ENCODE measurements around the gene SLC18A2. TPM values are rescaled to one million over a fixed set of nuclear protein-coding genes. Genes with fewer than 3 reads are reported as not detected.

Gene SLC18A2
- total and polyA plus RNA-seq, 9 of the 15 experiments (the other 6 are each of a cell fraction or from before 2014, with no cell fraction given), result 0.03 to 5.4 (median 0.40) TPM

DNA sequence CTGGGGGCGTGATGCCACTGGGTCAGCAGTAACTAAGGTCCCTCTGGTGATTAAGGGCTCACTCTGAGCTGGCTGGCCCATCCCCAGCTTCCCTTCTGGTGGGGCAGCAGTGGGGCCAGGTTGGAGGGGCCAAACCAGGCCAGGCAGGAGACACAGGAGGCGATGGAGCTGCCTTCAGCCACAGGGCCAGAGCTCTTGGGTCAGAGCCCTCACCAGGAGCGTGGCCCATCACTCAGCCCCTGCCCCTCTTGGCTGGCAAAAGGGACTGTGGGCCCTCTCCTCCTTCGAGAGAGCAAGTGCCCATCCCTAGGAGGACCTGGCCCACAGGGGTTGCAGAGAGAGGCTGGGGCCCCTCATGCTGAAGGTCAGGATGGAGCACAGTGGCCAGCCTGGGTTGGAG lies 39.1 kb upstream of the SLC18A2 start:
- Histone ChIP-seq H3K4me3 (no peak overlapping the region), H4K20me1 (replicated peaks; ENCODE audit: control insufficient read depth, insufficient read depth, low read length) (no peaks in the 10 kb centered on the region), H3K9me1 (ENCODE audit: control insufficient read depth, insufficient read depth, low read length) (no peaks in the 10 kb centered on the region), H3K79me2 (ENCODE audit: control insufficient read depth, insufficient read depth, low read length) (no peaks in the 10 kb centered on the region), H3K4me2 (ENCODE audit: insufficient read depth, low read length) (no peak overlapping the region), H3K36me3 (ENCODE audit: control insufficient read depth, insufficient read depth, low read length) (no peaks in the 10 kb centered on the region), H3K9ac (ENCODE audit: insufficient read depth in 1 of 2, low read depth in 2 of 2, low read length in 2 of 2) (no peak overlapping the region), H3K4me1 (replicated peaks in 1 of 2; ENCODE audit: control insufficient read depth in 2 of 2, insufficient read depth in 2 of 2, low read length in 2 of 2) (no peaks in the 10 kb centered on the region), H2AFZ (ENCODE audit: low read depth, low read length) (no peak overlapping the region), H3K27ac (ENCODE audit: extremely low read depth, low read depth, low read length) (no peak overlapping the region), H3K9me3 (replicated peaks; ENCODE audit: control insufficient read depth, insufficient read depth, low read depth, low read length) (no peaks in the 10 kb centered on the region), H3K27me3 (ENCODE audit: control insufficient read depth in 2 of 2, insufficient read depth in 2 of 2, low read length in 2 of 2) (peaks cover 0 to 16% of the 10 kb centered on the region in 2 experiments; a peak in 2 of 5 replicates)
- ChIA-PET POLR2A (interaction anchor here (0.6 kb wide), 1 partner anchor 393 kb away, joined by 3 read pairs; no protein-coding TSS in a partner anchor), CTCF (ENCODE audit: low intra/inter-chr PET ratio) (no interaction called here)
- BruUV-seq (replicated peaks), result no TSS peak
- 0% methylated on average over 4 of the region's 4 CpGs for WGBS (ENCODE audit: insufficient coverage, low coverage, missing lambda C conversion rate)
- intact Hi-C loops (cut with micrococcal nuclease) (no loop called here), in situ Hi-C loops (cut with MboI) (loop anchor here (25.0 kb wide), 1 partner anchor 1035 kb away; no protein-coding TSS in a partner anchor)
- TF ChIP-seq SIN3B (IDR thresholded peaks at IDR 0.05; ENCODE audit: low read depth), result no peak
- TF ChIP-seq HCFC1 (IDR thresholded peaks at IDR 0.05; ENCODE audit: low read depth, low read length), result no peak
- no peak for TF ChIP-seq SIRT6 (IDR thresholded peaks at IDR 0.05; ENCODE audit: low read depth, low read length)
- TF ChIP-seq, protein P1, sequence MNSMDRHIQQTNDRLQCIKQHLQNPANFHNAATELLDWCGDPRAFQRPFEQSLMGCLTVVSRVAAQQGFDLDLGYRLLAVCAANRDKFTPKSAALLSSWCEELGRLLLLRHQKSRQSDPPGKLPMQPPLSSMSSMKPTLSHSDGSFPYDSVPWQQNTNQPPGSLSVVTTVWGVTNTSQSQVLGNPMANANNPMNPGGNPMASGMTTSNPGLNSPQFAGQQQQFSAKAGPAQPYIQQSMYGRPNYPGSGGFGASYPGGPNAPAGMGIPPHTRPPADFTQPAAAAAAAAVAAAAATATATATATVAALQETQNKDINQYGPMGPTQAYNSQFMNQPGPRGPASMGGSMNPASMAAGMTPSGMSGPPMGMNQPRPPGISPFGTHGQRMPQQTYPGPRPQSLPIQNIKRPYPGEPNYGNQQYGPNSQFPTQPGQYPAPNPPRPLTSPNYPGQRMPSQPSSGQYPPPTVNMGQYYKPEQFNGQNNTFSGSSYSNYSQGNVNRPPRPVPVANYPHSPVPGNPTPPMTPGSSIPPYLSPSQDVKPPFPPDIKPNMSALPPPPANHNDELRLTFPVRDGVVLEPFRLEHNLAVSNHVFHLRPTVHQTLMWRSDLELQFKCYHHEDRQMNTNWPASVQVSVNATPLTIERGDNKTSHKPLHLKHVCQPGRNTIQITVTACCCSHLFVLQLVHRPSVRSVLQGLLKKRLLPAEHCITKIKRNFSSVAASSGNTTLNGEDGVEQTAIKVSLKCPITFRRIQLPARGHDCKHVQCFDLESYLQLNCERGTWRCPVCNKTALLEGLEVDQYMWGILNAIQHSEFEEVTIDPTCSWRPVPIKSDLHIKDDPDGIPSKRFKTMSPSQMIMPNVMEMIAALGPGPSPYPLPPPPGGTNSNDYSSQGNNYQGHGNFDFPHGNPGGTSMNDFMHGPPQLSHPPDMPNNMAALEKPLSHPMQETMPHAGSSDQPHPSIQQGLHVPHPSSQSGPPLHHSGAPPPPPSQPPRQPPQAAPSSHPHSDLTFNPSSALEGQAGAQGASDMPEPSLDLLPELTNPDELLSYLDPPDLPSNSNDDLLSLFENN (IDR thresholded peaks at IDR 0.05; ENCODE audit: low read depth in 2 of 2, low read length in 2 of 2), result no peak
- ATAC-seq (no peak), FAIRE-seq (no peak), DNase-seq (ENCODE audit: extremely low read depth in 1 of 4, low spot score in 3 of 4) (no peak)
